Osteocyte (in vitro differentiated cells): ENCODE data around the gene EGFL8. TPM values are rescaled to one million over a fixed set of nuclear protein-coding genes. Genes with fewer than 3 reads are reported as not detected.
A peak's percentile ranks its signal among the peaks of the same experiment; 100 is the strongest.

Experiments used
- DNase-seq: peaks from one replicate; pipeline ENCODE4 v3.0.0; 2021; ENCODE audit warnings: mixed read lengths; ENCODE audit not compliant: unreplicated experiment; ENCODE audit errors: extremely low spot score
- H3K27ac Mint-ChIP-seq: one replicate; pipeline ENCODE4 v1.8.0; 2021; ENCODE audit warnings: mild to moderate bottlenecking, mixed read lengths; ENCODE audit not compliant: unreplicated experiment
- H3K27me3 Mint-ChIP-seq: one replicate; pipeline ENCODE4 v1.8.0; 2021; ENCODE audit warnings: mixed read lengths; ENCODE audit not compliant: unreplicated experiment
- H3K36me3 Mint-ChIP-seq: one replicate; pipeline ENCODE4 v1.8.0; 2021; ENCODE audit warnings: mixed read lengths; ENCODE audit not compliant: unreplicated experiment
- H3K4me1 Mint-ChIP-seq: one replicate; pipeline ENCODE4 v1.8.0; 2021; ENCODE audit warnings: mixed read lengths; ENCODE audit not compliant: unreplicated experiment
- H3K4me3 Mint-ChIP-seq: one replicate; pipeline ENCODE4 v1.8.0; 2021; ENCODE audit warnings: mild to moderate bottlenecking, moderate library complexity, mixed read lengths; ENCODE audit not compliant: unreplicated experiment
- H3K9me3 Mint-ChIP-seq: one replicate; pipeline ENCODE4 v1.8.0; 2021; ENCODE audit warnings: mixed read lengths; ENCODE audit not compliant: unreplicated experiment
- total RNA-seq: library from RNA; stranded (reverse); gene quantifications from 2 replicates; pipeline ENCODE4 v1.2.1, GENCODE V29; 2021
- TF ChIP-seq, protein P1 (sequence below): fragments of 200-600 bp; sonication (generic); IDR thresholded peaks from 2 replicates; pipeline ENCODE4 v1.5.0; 2021; ENCODE audit warnings: antibody characterized with exemption, mild to moderate bottlenecking, moderate library complexity

EGFL8 gene
- total RNA-seq, 1 donor from 2014 or later = 22.8 TPM

GRCh38 chr6:32118782-32119628 lies 45.4 kb upstream of the EGFL8 start:
- peak; percentile 96 for DNase-seq
- Mint-ChIP-seq H3K4me3 (no peak overlapping the region), H3K36me3 (peaks cover 24% of the 10 kb centered on the region), H3K27me3 (no peaks in the 10 kb centered on the region), H3K9me3 (no peaks in the 10 kb centered on the region), H3K4me1 (peaks cover 37% of the 10 kb centered on the region), H3K27ac (peak overlapping the region; percentile 60)
- TF ChIP-seq, protein P1, sequence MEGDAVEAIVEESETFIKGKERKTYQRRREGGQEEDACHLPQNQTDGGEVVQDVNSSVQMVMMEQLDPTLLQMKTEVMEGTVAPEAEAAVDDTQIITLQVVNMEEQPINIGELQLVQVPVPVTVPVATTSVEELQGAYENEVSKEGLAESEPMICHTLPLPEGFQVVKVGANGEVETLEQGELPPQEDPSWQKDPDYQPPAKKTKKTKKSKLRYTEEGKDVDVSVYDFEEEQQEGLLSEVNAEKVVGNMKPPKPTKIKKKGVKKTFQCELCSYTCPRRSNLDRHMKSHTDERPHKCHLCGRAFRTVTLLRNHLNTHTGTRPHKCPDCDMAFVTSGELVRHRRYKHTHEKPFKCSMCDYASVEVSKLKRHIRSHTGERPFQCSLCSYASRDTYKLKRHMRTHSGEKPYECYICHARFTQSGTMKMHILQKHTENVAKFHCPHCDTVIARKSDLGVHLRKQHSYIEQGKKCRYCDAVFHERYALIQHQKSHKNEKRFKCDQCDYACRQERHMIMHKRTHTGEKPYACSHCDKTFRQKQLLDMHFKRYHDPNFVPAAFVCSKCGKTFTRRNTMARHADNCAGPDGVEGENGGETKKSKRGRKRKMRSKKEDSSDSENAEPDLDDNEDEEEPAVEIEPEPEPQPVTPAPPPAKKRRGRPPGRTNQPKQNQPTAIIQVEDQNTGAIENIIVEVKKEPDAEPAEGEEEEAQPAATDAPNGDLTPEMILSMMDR = peak; percentile 94

GRCh38 chr6:32120573-32121059 lies 43.8 kb upstream of the EGFL8 start:
- H3K27ac Mint-ChIP-seq = no peak overlapping the region
- no peaks in the 10 kb centered on the region for H3K27me3 Mint-ChIP-seq
- DNase-seq = no peak
- H3K4me1 Mint-ChIP-seq = peaks cover 25% of the 10 kb centered on the region
- TF ChIP-seq, protein P1 = no peak
- H3K9me3 Mint-ChIP-seq = no peaks in the 10 kb centered on the region
- no peak overlapping the region for H3K4me3 Mint-ChIP-seq
- H3K36me3 Mint-ChIP-seq = peaks cover 27% of the 10 kb centered on the region

GRCh38 chr6:32123681-32124080 lies 40.7 kb upstream of the EGFL8 start:
- H3K36me3 Mint-ChIP-seq = peaks cover 29% of the 10 kb centered on the region
- H3K4me1 Mint-ChIP-seq = peaks cover 34% of the 10 kb centered on the region
- TF ChIP-seq, protein P1 = no peak
- H3K27me3 Mint-ChIP-seq = no peaks in the 10 kb centered on the region
- DNase-seq = no peak
- no peak overlapping the region for H3K27ac Mint-ChIP-seq
- no peak overlapping the region for H3K4me3 Mint-ChIP-seq
- no peaks in the 10 kb centered on the region for H3K9me3 Mint-ChIP-seq

GRCh38 chr6:32126880-32127279 lies 37.5 kb upstream of the EGFL8 start:
- TF ChIP-seq, protein P1 = no peak
- Mint-ChIP-seq H3K4me1 (peaks cover 38% of the 10 kb centered on the region), H3K36me3 (peaks cover 19% of the 10 kb centered on the region), H3K4me3 (peak overlapping the region; percentile 99), H3K27ac (peak overlapping the region; percentile 100), H3K9me3 (no peaks in the 10 kb centered on the region), H3K27me3 (no peaks in the 10 kb centered on the region)
- DNase-seq = no peak

DNA sequence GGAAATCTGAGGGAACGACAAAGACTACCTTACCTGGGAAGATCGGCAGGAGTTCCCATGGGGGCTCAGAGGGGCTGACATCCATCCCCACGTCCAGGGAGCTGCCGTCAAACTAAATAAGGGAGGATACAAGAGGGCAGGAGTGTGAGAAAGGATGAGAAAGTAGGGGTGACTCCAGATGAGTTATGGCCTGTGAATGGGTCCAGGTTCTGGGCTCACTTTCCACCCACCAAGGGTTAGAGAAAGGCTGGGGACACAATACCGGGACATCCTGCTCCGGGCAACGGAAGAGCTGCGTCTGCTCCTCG lies 37.0 kb upstream of the EGFL8 start:
- H3K9me3 Mint-ChIP-seq = no peaks in the 10 kb centered on the region

More for the DNA sequence above, 37.0 kb upstream of the EGFL8 start:
- no peak for DNase-seq
- H3K27ac Mint-ChIP-seq = peak overlapping the region; percentile 100
- TF ChIP-seq, protein P1 = no peak
- peak overlapping the region; percentile 99 for H3K4me3 Mint-ChIP-seq
- peaks cover 38% of the 10 kb centered on the region for H3K4me1 Mint-ChIP-seq
- peaks cover 14% of the 10 kb centered on the region for H3K36me3 Mint-ChIP-seq
- no peaks in the 10 kb centered on the region for H3K27me3 Mint-ChIP-seq
